Keratinocyte (primary cell): ENCODE results near the gene NEK8. TPM values are rescaled to one million over a fixed set of nuclear protein-coding genes. Genes with fewer than 3 reads are reported as not detected.

ENCODE experiments used
- DNase-seq: peaks from one replicate; pipeline ENCODE4 v3.0.0-alpha.2; 2011; ENCODE audit warnings: low read depth, missing footprints, low spot score
- FAIRE-seq: peaks from 2 replicates; lab custom pipeline; 2011; peaks lifted over from hg19 to GRCh38; lab: Jason Lieb, UNC
- H2AFZ ChIP-seq: 2 replicates; pipeline ENCODE4 v1.6.0; 2012; ENCODE audit warnings: low read length, control low read depth, inconsistent platforms; ENCODE audit not compliant: control insufficient read depth
- H3K27ac ChIP-seq: 2 replicates; pipeline ENCODE4 v1.5.1; 2011; ENCODE audit warnings: low read length; ENCODE audit not compliant: control insufficient read depth, insufficient read depth
- H3K27me3 ChIP-seq: 3 replicates; pipeline ENCODE4 v1.6.0; 2011; ENCODE audit warnings: low read length; ENCODE audit not compliant: control insufficient read depth, insufficient read depth; ENCODE audit errors: extremely low read depth
- H3K36me3 ChIP-seq, 2 experiments: 2 replicates in 1 of 2; 3 replicates in 1 of 2; pipeline ENCODE4 v1.5.1; 2011; ENCODE audit warnings: low read length in 2 of 2, mild to moderate bottlenecking in 1 of 2; ENCODE audit not compliant: control insufficient read depth in 2 of 2, insufficient read depth in 2 of 2; ENCODE audit errors: extremely low read depth in 1 of 2
- H3K4me1 ChIP-seq: 3 replicates; pipeline ENCODE4 v1.5.1; 2011; ENCODE audit warnings: low read length; ENCODE audit not compliant: control insufficient read depth, insufficient read depth; ENCODE audit errors: extremely low read depth
- H3K4me2 ChIP-seq: 3 replicates; pipeline ENCODE4 v1.6.0; 2011; ENCODE audit warnings: low read depth, low read length; ENCODE audit not compliant: control insufficient read depth, insufficient read depth; ENCODE audit errors: extremely low read depth
- H3K4me3 ChIP-seq, 3 experiments: fragments of 200-600 bp in 1 of 3; sonication (generic) in 1 of 3; 2 replicates in 2 of 3; 3 replicates in 1 of 3; pipeline ENCODE4 v1.5.1; 2011 to 2016; ENCODE audit warnings: low read length in 3 of 3, mild to moderate bottlenecking in 3 of 3, control low read depth in 2 of 3, inconsistent platforms in 1 of 3, low read depth in 1 of 3, mixed read lengths in 1 of 3, mixed run types in 1 of 3, moderate library complexity in 1 of 3; ENCODE audit not compliant: control insufficient read depth in 2 of 3, insufficient read depth in 2 of 3; ENCODE audit errors: extremely low read depth in 1 of 3
- H3K79me2 ChIP-seq: 2 replicates; pipeline ENCODE4 v1.6.0; 2012; ENCODE audit warnings: low read length; ENCODE audit not compliant: control insufficient read depth, insufficient read depth
- H3K9ac ChIP-seq: 3 replicates; pipeline ENCODE4 v1.6.0; 2011; ENCODE audit warnings: low read length; ENCODE audit not compliant: control insufficient read depth, insufficient read depth; ENCODE audit errors: extremely low read depth
- H3K9me1 ChIP-seq: 3 replicates; pipeline ENCODE4 v1.6.0; 2011; ENCODE audit warnings: low read length; ENCODE audit not compliant: control insufficient read depth, insufficient read depth; ENCODE audit errors: extremely low read depth
- H3K9me3 ChIP-seq: 2 replicates; pipeline ENCODE4 v1.5.1; 2012; ENCODE audit warnings: low read depth, low read length; ENCODE audit not compliant: control insufficient read depth
- H4K20me1 ChIP-seq: 3 replicates; pipeline ENCODE4 v1.6.0; 2011; ENCODE audit warnings: low read length; ENCODE audit not compliant: control insufficient read depth, insufficient read depth; ENCODE audit errors: extremely low read depth
- CTCF ChIP-seq, 3 experiments: IDR thresholded peaks in 1 of 3; conservative IDR thresholded peaks in 1 of 3; optimal IDR thresholded peaks in 1 of 3; 2 replicates in 2 of 3; 3 replicates in 1 of 3; pipeline versions ENCODE3 to v1.5.1; 2011; ENCODE audit warnings: low read length in 3 of 3, mild to moderate bottlenecking in 3 of 3, moderate library complexity in 2 of 3, control low read depth in 1 of 3, inconsistent platforms in 1 of 3; ENCODE audit not compliant: insufficient read depth in 2 of 3; ENCODE audit errors: extremely low read depth in 1 of 3
- EZH2 ChIP-seq: IDR thresholded peaks from one replicate; pipeline ENCODE4 v1.6.1; 2012; ENCODE audit warnings: inconsistent platforms, mild to moderate bottlenecking, low read length, moderate library complexity
- dilution Hi-C: fragments of 300-500 bp; cut with MboI; formaldehyde crosslinking; loops from one replicate; pipeline ENCODE4 v1.7.0; 2020; ENCODE audit warnings: low sequenced_read_pairs; ENCODE audit not compliant: extremely low pct_ligation_motif_present
- polyA plus RNA-seq, 5 experiments: library from polyadenylated mRNA; depleted of rRNA in 3 of 5; stranded (reverse) in 3 of 5; stranded (forward) in 1 of 5; unstranded in 1 of 5; fragments of >200 nt; gene quantifications; 1 replicate in 1 of 5; 2 replicates in 3 of 5; 3 replicates in 1 of 5; pipeline versions ENCODE4 v1.2.1 to v1.2.3, GENCODE V29; 2011 to 2012; ENCODE audit warnings: missing spikeins in 2 of 5, low read depth in 1 of 5, low replicate concordance in 1 of 5

Gene NEK8
- polyA plus RNA-seq, 1 donor (not counting 4 experiments of a cell fraction or from before 2014, with no cell fraction given): 4.1 TPM

DNA sequence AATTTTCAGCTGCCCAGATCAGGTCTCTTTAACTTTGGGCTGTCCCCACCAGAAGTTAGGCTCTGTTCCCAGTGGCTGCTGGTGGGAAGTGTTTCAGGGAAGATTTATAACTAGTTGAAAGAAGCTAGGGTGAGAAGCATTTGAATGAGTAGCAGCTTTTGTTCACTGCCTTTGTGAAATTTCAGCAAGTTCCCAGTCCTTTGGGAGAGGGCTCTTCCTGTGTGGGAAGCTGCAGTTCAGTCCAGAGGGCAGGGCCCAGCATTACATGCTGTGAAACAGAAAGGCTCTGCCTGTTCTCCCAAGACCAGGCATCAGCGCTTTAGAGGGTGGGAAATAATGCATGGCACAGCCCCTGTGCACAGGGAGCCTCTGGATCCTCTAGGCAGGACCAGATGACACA, 34.7 kb upstream of the NEK8 start:
- FAIRE-seq (no peak), DNase-seq (no peak)
- Histone ChIP-seq H3K4me1 (no peaks in the 10 kb centered on the region), H3K4me3 (no peak overlapping the region), H3K9me3 (no peaks in the 10 kb centered on the region), H3K27me3 (no peaks in the 10 kb centered on the region), H2AFZ (no peak overlapping the region), H3K9me1 (no peaks in the 10 kb centered on the region), H4K20me1 (no peaks in the 10 kb centered on the region), H3K4me2 (no peak overlapping the region), H3K36me3 (peaks cover 45 to 55% of the 10 kb centered on the region in 2 experiments), H3K79me2 (no peaks in the 10 kb centered on the region), H3K9ac (no peak overlapping the region), H3K27ac (no peak overlapping the region)
- TF ChIP-seq CTCF (optimal IDR thresholded peaks at IDR 0.05 in 1 of 3, IDR thresholded peaks at IDR 0.05 in 1 of 3, conservative IDR thresholded peaks at IDR 0.05 in 1 of 3; ENCODE audit: extremely low read depth in 1 of 3, insufficient read depth in 2 of 3, low read length in 3 of 3): no peak
- no peak for TF ChIP-seq EZH2
- dilution Hi-C loops: no loop called here

GRCh38 chr17:28698253-28698941, 30.2 kb upstream of the NEK8 start:
- no peaks in the 10 kb centered on the region for H3K9me3 ChIP-seq
- H3K4me2 ChIP-seq: no peak overlapping the region
- no peaks in the 10 kb centered on the region for H3K4me1 ChIP-seq
- TF ChIP-seq CTCF (optimal IDR thresholded peaks at IDR 0.05 in 1 of 3, IDR thresholded peaks at IDR 0.05 in 1 of 3, conservative IDR thresholded peaks at IDR 0.05 in 1 of 3; ENCODE audit: extremely low read depth in 1 of 3, insufficient read depth in 2 of 3, low read length in 3 of 3): no peak
- no peak for TF ChIP-seq EZH2
- FAIRE-seq (no peak), DNase-seq (no peak)
- no peak overlapping the region for H3K27ac ChIP-seq
- H4K20me1 ChIP-seq: no peaks in the 10 kb centered on the region
- no peaks in the 10 kb centered on the region for H3K79me2 ChIP-seq
- dilution Hi-C loops: no loop called here
- no peak overlapping the region for H3K9ac ChIP-seq
- H3K36me3 ChIP-seq: peaks cover 61 to 65% of the 10 kb centered on the region in 2 experiments
- H3K9me1 ChIP-seq: no peaks in the 10 kb centered on the region
- H2AFZ ChIP-seq: no peak overlapping the region
- no peaks in the 10 kb centered on the region for H3K27me3 ChIP-seq
- no peak overlapping the region for H3K4me3 ChIP-seq
